Measurements from ENCODE around the gene FRYL.
A peak's percentile ranks its signal among the peaks of the same experiment; 100 is the strongest.

DNA sequence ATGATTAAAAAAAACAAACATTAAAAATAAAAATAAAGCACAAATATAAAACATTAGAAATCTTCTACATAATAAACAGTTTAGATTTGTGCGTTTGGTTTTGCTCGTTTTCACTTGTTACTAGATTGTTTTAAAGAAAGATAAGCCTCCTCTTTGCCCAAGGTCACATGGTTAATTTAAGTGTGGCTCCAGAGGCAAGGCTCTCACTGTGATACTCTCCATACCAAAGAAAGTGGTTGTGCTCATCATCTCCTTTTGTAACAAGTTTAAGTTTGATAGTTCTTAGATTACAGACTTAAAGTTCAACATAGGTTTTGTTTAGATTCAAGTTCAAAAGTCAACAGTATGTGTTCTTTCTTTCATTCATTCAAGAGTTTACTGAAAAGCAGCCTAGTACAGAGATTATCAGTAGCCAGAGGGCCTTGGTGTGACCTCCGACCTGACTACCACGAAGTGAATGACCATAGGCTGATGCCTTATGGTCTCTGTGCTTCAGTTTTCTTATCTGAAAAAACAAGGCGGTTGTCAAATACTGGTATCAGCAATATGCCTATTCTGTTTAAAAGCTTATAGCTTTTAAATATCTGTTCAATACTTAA is 156.8 kb downstream of the FRYL start:
- TF ChIP-seq, protein P1, sequence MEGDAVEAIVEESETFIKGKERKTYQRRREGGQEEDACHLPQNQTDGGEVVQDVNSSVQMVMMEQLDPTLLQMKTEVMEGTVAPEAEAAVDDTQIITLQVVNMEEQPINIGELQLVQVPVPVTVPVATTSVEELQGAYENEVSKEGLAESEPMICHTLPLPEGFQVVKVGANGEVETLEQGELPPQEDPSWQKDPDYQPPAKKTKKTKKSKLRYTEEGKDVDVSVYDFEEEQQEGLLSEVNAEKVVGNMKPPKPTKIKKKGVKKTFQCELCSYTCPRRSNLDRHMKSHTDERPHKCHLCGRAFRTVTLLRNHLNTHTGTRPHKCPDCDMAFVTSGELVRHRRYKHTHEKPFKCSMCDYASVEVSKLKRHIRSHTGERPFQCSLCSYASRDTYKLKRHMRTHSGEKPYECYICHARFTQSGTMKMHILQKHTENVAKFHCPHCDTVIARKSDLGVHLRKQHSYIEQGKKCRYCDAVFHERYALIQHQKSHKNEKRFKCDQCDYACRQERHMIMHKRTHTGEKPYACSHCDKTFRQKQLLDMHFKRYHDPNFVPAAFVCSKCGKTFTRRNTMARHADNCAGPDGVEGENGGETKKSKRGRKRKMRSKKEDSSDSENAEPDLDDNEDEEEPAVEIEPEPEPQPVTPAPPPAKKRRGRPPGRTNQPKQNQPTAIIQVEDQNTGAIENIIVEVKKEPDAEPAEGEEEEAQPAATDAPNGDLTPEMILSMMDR (CRISPR knock-in tag; IDR thresholded peaks at IDR 0.05) = no peak
- TF ChIP-seq ZNF121 (CRISPR knock-in tag; IDR thresholded peaks at IDR 0.05) (no peak), FOXP1 (IDR thresholded peaks at IDR 0.05) (no peak), FOXP1 (CRISPR knock-in tag; IDR thresholded peaks at IDR 0.05) (peak; percentile 40; the same call in 1 of the 2 replicates), ZNF75D (CRISPR knock-in tag; IDR thresholded peaks at IDR 0.05; ENCODE audit: borderline replicate concordance) (no peak)
- TF ChIP-seq, protein P2, sequence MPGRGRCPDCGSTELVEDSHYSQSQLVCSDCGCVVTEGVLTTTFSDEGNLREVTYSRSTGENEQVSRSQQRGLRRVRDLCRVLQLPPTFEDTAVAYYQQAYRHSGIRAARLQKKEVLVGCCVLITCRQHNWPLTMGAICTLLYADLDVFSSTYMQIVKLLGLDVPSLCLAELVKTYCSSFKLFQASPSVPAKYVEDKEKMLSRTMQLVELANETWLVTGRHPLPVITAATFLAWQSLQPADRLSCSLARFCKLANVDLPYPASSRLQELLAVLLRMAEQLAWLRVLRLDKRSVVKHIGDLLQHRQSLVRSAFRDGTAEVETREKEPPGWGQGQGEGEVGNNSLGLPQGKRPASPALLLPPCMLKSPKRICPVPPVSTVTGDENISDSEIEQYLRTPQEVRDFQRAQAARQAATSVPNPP (CRISPR knock-in tag; IDR thresholded peaks at IDR 0.05) = no peak

Data from HepG2 (cell line).